ENCODE data around the gene HOXB7. TPM values are rescaled to one million over a fixed set of nuclear protein-coding genes. Genes with fewer than 3 reads are reported as not detected.
A peak's percentile ranks its signal among the peaks of the same experiment; 100 is the strongest.

Gene HOXB7
- total RNA-seq, 1 donor from 2014 or later: 1.2 TPM

GRCh38 chr17:48590607-48591161 is 20.1 kb downstream of the HOXB7 start:
- no peak for TF ChIP-seq CTCF (IDR thresholded peaks at IDR 0.05)
- ATAC-seq (no peak), DNase-seq (no peak)
- H3K4me1 ChIP-seq: peaks cover 46% of the 10 kb centered on the region
- peak overlapping the region; percentile 55 for H3K4me3 ChIP-seq
- H3K9me3 ChIP-seq: no peaks in the 10 kb centered on the region
- intact Hi-C loops (cut with DNase I): loop anchor here (5.0 kb wide), 1 partner anchor 238 kb away; no protein-coding TSS in a partner anchor
- H3K27me3 ChIP-seq: peaks cover 73% of the 10 kb centered on the region
- no peaks in the 10 kb centered on the region for H3K36me3 ChIP-seq
- peak overlapping the region; percentile 85 for H3K27ac ChIP-seq

- Histone ChIP-seq H3K4me1 (peaks cover 48% of the 10 kb centered on the region), H3K9me3 (no peaks in the 10 kb centered on the region), H3K36me3 (no peaks in the 10 kb centered on the region), H3K4me3 (peak within 1 kb of the TSS; percentile 55), H3K27me3 (peaks cover 68% of the 10 kb centered on the region), H3K27ac (peak within 1 kb of the TSS; percentile 85)
- no peak for TF ChIP-seq CTCF (IDR thresholded peaks at IDR 0.05)
- ATAC-seq (no peak), DNase-seq (no peak)
- intact Hi-C loops (cut with DNase I): loop anchor here (5.0 kb wide), 1 partner anchor 238 kb away; no protein-coding TSS in a partner anchor
Measured at GRCh38 chr17:48589831-48590606, 20.8 kb downstream of the HOXB7 start, which contains the start of gene HOXB3. HOXB3 (minus strand) TSS chr17:48590241; CDS start chr17:48552474, 37,767 bp downstream.

GRCh38 chr17:48589060-48589830 is 21.6 kb downstream of the HOXB7 start:
- ATAC-seq: no peak
- Histone ChIP-seq H3K36me3 (no peaks in the 10 kb centered on the region), H3K9me3 (no peaks in the 10 kb centered on the region), H3K27ac (peak overlapping the region; percentile 85), H3K27me3 (peaks cover 64% of the 10 kb centered on the region), H3K4me3 (peak overlapping the region; percentile 55), H3K4me1 (peaks cover 45% of the 10 kb centered on the region)
- intact Hi-C loops (cut with DNase I): no loop called here
- no peak for DNase-seq
- no peak for TF ChIP-seq CTCF (IDR thresholded peaks at IDR 0.05)

GRCh38 chr17:48588528-48588927 is 22.3 kb downstream of the HOXB7 start:
- Histone ChIP-seq H3K9me3 (no peaks in the 10 kb centered on the region), H3K27me3 (peaks cover 67% of the 10 kb centered on the region), H3K4me3 (peak overlapping the region; percentile 55), H3K4me1 (peaks cover 41% of the 10 kb centered on the region), H3K36me3 (no peaks in the 10 kb centered on the region), H3K27ac (peak overlapping the region; percentile 85)
- ATAC-seq (no peak), DNase-seq (no peak)
- no peak for TF ChIP-seq CTCF (IDR thresholded peaks at IDR 0.05)
- intact Hi-C loops (cut with DNase I): no loop called here

- Histone ChIP-seq H3K4me1 (peaks cover 37% of the 10 kb centered on the region), H3K9me3 (no peaks in the 10 kb centered on the region), H3K36me3 (no peaks in the 10 kb centered on the region), H3K4me3 (peak overlapping the region; percentile 55), H3K27ac (peak overlapping the region; percentile 85), H3K27me3 (peaks cover 67% of the 10 kb centered on the region)
- ATAC-seq: no peak
- TF ChIP-seq CTCF (IDR thresholded peaks at IDR 0.05): no peak
- DNase-seq: peak; percentile 23
- intact Hi-C loops (cut with DNase I): no loop called here
Measured at GRCh38 chr17:48588074-48588415, 22.8 kb downstream of the HOXB7 start.
